KBM-7 (cell line): Measurements from ENCODE around the gene ANKRD63.

Experiments
- DNase-seq: peaks from one replicate; pipeline ENCODE4 v3.0.0-alpha.2; 2015
- in situ Hi-C: fragments of 300-500 bp; cut with MboI; formaldehyde crosslinking; loops from 2 replicates; pipeline ENCODE4 v1.14.3; 2020; ENCODE audit warnings: low sequenced_read_pairs, low pct_unique_long_range_greater_than_20kb, mixed read lengths

Gene ANKRD63

GRCh38 chr15:40298216-40298935, 15.5 kb upstream of the ANKRD63 start:
- DNase-seq, result no peak
- in situ Hi-C loops, result no loop called here

- in situ Hi-C loops, result no loop called here
- no peak for DNase-seq
Measured at GRCh38 chr15:40297356-40297755, 14.5 kb upstream of the ANKRD63 start.

- no peak for DNase-seq
- in situ Hi-C loops, result no loop called here
Measured at GRCh38 chr15:40296561-40297230, 13.8 kb upstream of the ANKRD63 start.

GRCh38 chr15:40295877-40296560, 13.2 kb upstream of the ANKRD63 start:
- DNase-seq, result no peak
- in situ Hi-C loops, result no loop called here

- in situ Hi-C loops, result no loop called here
- no peak for DNase-seq
Measured at GRCh38 chr15:40295297-40295696, 12.4 kb upstream of the ANKRD63 start.

- no peak for DNase-seq
- in situ Hi-C loops, result no loop called here
Measured at GRCh38 chr15:40293905-40294895, 11.3 kb upstream of the ANKRD63 start.

- DNase-seq, result no peak
- in situ Hi-C loops, result no loop called here
Measured at GRCh38 chr15:40293006-40293405, 10.1 kb upstream of the ANKRD63 start.

GRCh38 chr15:40292246-40292645, 9.4 kb upstream of the ANKRD63 start:
- no peak for DNase-seq
- in situ Hi-C loops, result no loop called here

- no peak for DNase-seq
- in situ Hi-C loops, result no loop called here
Measured at GRCh38 chr15:40290918-40291574, 8.2 kb upstream of the ANKRD63 start.

- in situ Hi-C loops, result no loop called here
- DNase-seq, result no peak
Measured at GRCh38 chr15:40290545-40290917, 7.7 kb upstream of the ANKRD63 start.

GRCh38 chr15:40289140-40289775, 6.4 kb upstream of the ANKRD63 start:
- no peak for DNase-seq
- in situ Hi-C loops, result no loop called here

GRCh38 chr15:40287968-40288367, 5.1 kb upstream of the ANKRD63 start:
- in situ Hi-C loops, result no loop called here
- DNase-seq, result no peak

- in situ Hi-C loops, result no loop called here
Measured at GRCh38 chr15:40287505-40287904, 4.6 kb upstream of the ANKRD63 start.

GRCh38 chr15:40286794-40287193, 3.9 kb upstream of the ANKRD63 start:
- in situ Hi-C loops, result no loop called here
- DNase-seq, result no peak

More at GRCh38 chr15:40287505-40287904, 4.6 kb upstream of the ANKRD63 start:
- DNase-seq, result no peak

- DNase-seq, result no peak
- in situ Hi-C loops, result no loop called here
Measured at GRCh38 chr15:40286061-40286532, 3.2 kb upstream of the ANKRD63 start.

- no peak for DNase-seq
- in situ Hi-C loops, result no loop called here
Measured at GRCh38 chr15:40285554-40286011, 2.7 kb upstream of the ANKRD63 start.

- in situ Hi-C loops, result no loop called here
- DNase-seq, result no peak
Measured at GRCh38 chr15:40285151-40285550, 2.3 kb upstream of the ANKRD63 start.
